ENCODE measurements around the gene GRAMD1C. TPM values are rescaled to one million over a fixed set of nuclear protein-coding genes. Genes with fewer than 3 reads are reported as not detected.
A peak's percentile ranks its signal among the peaks of the same experiment; 100 is the strongest.

GRAMD1C gene
- polyA plus RNA-seq, 1 of the 3 experiments (the other 2 are of a cell fraction), result 1.2 TPM

DNA sequence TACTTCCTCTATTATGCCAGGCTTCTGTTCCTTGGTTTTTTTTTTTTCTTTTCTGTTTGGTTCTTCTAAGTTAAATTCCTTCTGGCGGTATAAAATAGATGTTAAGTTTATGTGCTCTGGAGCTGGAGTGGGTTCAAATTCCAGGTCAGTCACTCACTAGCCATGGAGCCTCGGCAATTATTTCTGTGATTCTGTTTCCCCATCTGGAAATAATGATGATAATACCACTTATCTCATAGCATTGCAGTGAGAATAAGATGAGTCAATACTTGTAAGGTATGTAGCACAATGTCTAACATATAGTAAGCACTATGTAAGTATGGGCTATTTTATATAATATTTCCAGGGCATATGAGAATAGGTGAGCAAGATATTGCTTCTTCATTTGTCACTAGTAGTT is 76.1 kb downstream of the GRAMD1C start:
- no peak for DNase-seq
- Histone ChIP-seq H3K9me3 (no peaks in the 10 kb centered on the region), H3K79me2 (ENCODE audit: insufficient read depth) (no peaks in the 10 kb centered on the region), H3K9ac (no peak overlapping the region; the same call in 1 of the 2 replicates), H4K20me1 (ENCODE audit: insufficient read depth) (no peaks in the 10 kb centered on the region), H3K9me2 (no peaks in the 10 kb centered on the region), H3K4me1 (ENCODE audit: control insufficient read depth in 1 of 2, insufficient read depth in 2 of 2, low read depth in 1 of 2, low read length in 1 of 2) (peaks cover 0 to 4% of the 10 kb centered on the region in 2 experiments; a peak in 1 of 4 replicates), H3K4me3 (ENCODE audit: low read depth in 2 of 2, low read length in 1 of 2) (no peak overlapping the region), H2AFZ (ENCODE audit: low read depth) (peak overlapping the region; percentile 78), H3F3A (replicated peaks; ENCODE audit: insufficient read depth) (peaks cover 8% of the 10 kb centered on the region), H3K27ac (ENCODE audit: low read depth in 2 of 2, low read length in 1 of 2) (peak overlapping the region; percentile 12 to 74; a peak in 3 of 4 replicates), H3K4me2 (peak overlapping the region; percentile 4; the same call in 1 of the 2 replicates), H3K27me3 (ENCODE audit: insufficient read depth) (no peaks in the 10 kb centered on the region), H3K36me3 (replicated peaks in 1 of 2; ENCODE audit: control insufficient read depth in 1 of 2, insufficient read depth in 2 of 2, low read length in 1 of 2) (no peaks in the 10 kb centered on the region)
- WGBS (ENCODE audit: low lambda C conversion rate), result 7% methylated on average over 2 of the region's 2 CpGs
- POLR2A ChIA-PET, result no interaction called here
- TF ChIP-seq NFIC (IDR thresholded peaks at IDR 0.05; ENCODE audit: borderline replicate concordance) (peak; percentile 42; the same call in 1 of the 2 replicates), FOSL2 (IDR thresholded peaks at IDR 0.05; ENCODE audit: borderline replicate concordance, low read depth) (peak; percentile 73), EP300 (IDR thresholded peaks at IDR 0.05; ENCODE audit: borderline replicate concordance in 1 of 2, low read depth in 1 of 2, low read length in 1 of 2) (peak in 1 of 2 experiments; percentile 53; a peak in 1 of 4 replicates), FOXJ3 (CRISPR knock-in tag; IDR thresholded peaks at IDR 0.05) (no peak), SIN3A (IDR thresholded peaks at IDR 0.05; ENCODE audit: borderline replicate concordance, low read depth, low read length) (no peak), TEAD4 (IDR thresholded peaks at IDR 0.05; ENCODE audit: borderline replicate concordance, insufficient read depth) (peak; percentile 31; the same call in 1 of the 2 replicates), RCOR1 (IDR thresholded peaks at IDR 0.05; ENCODE audit: low read length) (no peak), JUND (IDR thresholded peaks at IDR 0.05) (peak; percentile 69), POLR2AphosphoS5 (IDR thresholded peaks at IDR 0.05; ENCODE audit: low read depth, low read length) (peak; percentile 32; the same call in 1 of the 2 replicates), TCF12 (IDR thresholded peaks at IDR 0.05) (peak; percentile 95), FOXM1 (IDR thresholded peaks at IDR 0.05; ENCODE audit: low read depth) (0 out of 2 replicates have a peak, but pooled peaks have one; percentile 22), SMC3 (IDR thresholded peaks at IDR 0.05; ENCODE audit: low read depth, low read length) (no peak)
- TF ChIP-seq, protein P1, sequence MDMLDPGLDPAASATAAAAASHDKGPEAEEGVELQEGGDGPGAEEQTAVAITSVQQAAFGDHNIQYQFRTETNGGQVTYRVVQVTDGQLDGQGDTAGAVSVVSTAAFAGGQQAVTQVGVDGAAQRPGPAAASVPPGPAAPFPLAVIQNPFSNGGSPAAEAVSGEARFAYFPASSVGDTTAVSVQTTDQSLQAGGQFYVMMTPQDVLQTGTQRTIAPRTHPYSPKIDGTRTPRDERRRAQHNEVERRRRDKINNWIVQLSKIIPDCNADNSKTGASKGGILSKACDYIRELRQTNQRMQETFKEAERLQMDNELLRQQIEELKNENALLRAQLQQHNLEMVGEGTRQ (IDR thresholded peaks at IDR 0.05; ENCODE audit: borderline replicate concordance, low read depth, low read length), result no peak
- TF ChIP-seq, protein P2, sequence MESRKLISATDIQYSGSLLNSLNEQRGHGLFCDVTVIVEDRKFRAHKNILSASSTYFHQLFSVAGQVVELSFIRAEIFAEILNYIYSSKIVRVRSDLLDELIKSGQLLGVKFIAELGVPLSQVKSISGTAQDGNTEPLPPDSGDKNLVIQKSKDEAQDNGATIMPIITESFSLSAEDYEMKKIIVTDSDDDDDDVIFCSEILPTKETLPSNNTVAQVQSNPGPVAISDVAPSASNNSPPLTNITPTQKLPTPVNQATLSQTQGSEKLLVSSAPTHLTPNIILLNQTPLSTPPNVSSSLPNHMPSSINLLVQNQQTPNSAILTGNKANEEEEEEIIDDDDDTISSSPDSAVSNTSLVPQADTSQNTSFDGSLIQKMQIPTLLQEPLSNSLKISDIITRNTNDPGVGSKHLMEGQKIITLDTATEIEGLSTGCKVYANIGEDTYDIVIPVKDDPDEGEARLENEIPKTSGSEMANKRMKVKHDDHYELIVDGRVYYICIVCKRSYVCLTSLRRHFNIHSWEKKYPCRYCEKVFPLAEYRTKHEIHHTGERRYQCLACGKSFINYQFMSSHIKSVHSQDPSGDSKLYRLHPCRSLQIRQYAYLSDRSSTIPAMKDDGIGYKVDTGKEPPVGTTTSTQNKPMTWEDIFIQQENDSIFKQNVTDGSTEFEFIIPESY (IDR thresholded peaks at IDR 0.05; ENCODE audit: borderline replicate concordance, low read depth), result no peak
- TF ChIP-seq, protein P3, sequence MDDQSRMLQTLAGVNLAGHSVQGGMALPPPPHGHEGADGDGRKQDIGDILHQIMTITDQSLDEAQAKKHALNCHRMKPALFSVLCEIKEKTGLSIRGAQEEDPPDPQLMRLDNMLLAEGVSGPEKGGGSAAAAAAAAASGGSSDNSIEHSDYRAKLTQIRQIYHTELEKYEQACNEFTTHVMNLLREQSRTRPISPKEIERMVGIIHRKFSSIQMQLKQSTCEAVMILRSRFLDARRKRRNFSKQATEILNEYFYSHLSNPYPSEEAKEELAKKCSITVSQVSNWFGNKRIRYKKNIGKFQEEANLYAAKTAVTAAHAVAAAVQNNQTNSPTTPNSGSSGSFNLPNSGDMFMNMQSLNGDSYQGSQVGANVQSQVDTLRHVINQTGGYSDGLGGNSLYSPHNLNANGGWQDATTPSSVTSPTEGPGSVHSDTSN (IDR thresholded peaks at IDR 0.05), result peak; percentile 23
- TF ChIP-seq, protein P4, sequence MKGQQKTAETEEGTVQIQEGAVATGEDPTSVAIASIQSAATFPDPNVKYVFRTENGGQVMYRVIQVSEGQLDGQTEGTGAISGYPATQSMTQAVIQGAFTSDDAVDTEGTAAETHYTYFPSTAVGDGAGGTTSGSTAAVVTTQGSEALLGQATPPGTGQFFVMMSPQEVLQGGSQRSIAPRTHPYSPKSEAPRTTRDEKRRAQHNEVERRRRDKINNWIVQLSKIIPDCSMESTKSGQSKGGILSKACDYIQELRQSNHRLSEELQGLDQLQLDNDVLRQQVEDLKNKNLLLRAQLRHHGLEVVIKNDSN (IDR thresholded peaks at IDR 0.05; ENCODE audit: borderline replicate concordance, low read depth), result no peak
- TF ChIP-seq, protein P5, sequence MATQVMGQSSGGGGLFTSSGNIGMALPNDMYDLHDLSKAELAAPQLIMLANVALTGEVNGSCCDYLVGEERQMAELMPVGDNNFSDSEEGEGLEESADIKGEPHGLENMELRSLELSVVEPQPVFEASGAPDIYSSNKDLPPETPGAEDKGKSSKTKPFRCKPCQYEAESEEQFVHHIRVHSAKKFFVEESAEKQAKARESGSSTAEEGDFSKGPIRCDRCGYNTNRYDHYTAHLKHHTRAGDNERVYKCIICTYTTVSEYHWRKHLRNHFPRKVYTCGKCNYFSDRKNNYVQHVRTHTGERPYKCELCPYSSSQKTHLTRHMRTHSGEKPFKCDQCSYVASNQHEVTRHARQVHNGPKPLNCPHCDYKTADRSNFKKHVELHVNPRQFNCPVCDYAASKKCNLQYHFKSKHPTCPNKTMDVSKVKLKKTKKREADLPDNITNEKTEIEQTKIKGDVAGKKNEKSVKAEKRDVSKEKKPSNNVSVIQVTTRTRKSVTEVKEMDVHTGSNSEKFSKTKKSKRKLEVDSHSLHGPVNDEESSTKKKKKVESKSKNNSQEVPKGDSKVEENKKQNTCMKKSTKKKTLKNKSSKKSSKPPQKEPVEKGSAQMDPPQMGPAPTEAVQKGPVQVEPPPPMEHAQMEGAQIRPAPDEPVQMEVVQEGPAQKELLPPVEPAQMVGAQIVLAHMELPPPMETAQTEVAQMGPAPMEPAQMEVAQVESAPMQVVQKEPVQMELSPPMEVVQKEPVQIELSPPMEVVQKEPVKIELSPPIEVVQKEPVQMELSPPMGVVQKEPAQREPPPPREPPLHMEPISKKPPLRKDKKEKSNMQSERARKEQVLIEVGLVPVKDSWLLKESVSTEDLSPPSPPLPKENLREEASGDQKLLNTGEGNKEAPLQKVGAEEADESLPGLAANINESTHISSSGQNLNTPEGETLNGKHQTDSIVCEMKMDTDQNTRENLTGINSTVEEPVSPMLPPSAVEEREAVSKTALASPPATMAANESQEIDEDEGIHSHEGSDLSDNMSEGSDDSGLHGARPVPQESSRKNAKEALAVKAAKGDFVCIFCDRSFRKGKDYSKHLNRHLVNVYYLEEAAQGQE (IDR thresholded peaks at IDR 0.05; ENCODE audit: low read depth, low read length), result no peak
- CTCF ChIA-PET, result interaction anchor here (1.0 to 3.3 kb wide), 5 partner anchors 9 to 179 kb away, joined by 3 to 27 read pairs (median 8); no protein-coding TSS in a partner anchor

Measured in SK-N-SH (cell line).